DND-41 (cell line): ENCODE data around the gene MBNL2.

Source experiments
- ATAC-seq: fragments of 200-7000 bp; cut with Tn5 transposase; 3 replicates; pipeline ENCODE4 v1.9.1; 2021; ENCODE audit warnings: low read depth; ENCODE audit not compliant: insufficient read depth
- DNase-seq: peaks from one replicate; pipeline ENCODE4 v3.0.0-alpha.2; 2020
- H2AFZ ChIP-seq: 2 replicates; pipeline ENCODE4 v1.6.0; 2012; ENCODE audit warnings: low read depth, low read length
- H3K27ac ChIP-seq: 2 replicates; pipeline ENCODE4 v1.5.1; 2012; ENCODE audit warnings: low read length, inconsistent platforms
- H3K27me3 ChIP-seq: fragments of 200-600 bp; sonication (generic); 2 replicates; pipeline ENCODE4 v1.6.0; 2012; ENCODE audit warnings: low read length, mild to moderate bottlenecking, inconsistent platforms; ENCODE audit not compliant: insufficient read depth, poor library complexity
- H3K36me3 ChIP-seq: 2 replicates; pipeline ENCODE4 v1.5.1; 2012; ENCODE audit warnings: low read length, inconsistent platforms; ENCODE audit not compliant: insufficient read depth
- H3K4me1 ChIP-seq: 2 replicates; pipeline ENCODE4 v1.5.1; 2012; ENCODE audit warnings: mild to moderate bottlenecking, low read length; ENCODE audit not compliant: insufficient read depth
- H3K4me2 ChIP-seq: 2 replicates; pipeline ENCODE4 v1.6.0; 2012; ENCODE audit warnings: mild to moderate bottlenecking, moderate library complexity, low read length, inconsistent platforms; ENCODE audit not compliant: insufficient read depth
- H3K4me3 ChIP-seq, 2 experiments: fragments of 200-600 bp in 1 of 2; shearing (Covaris generic) in 1 of 2; 2 replicates each; pipeline ENCODE4 v1.5.1; 2012 to 2016; ENCODE audit warnings: inconsistent platforms in 2 of 2, low read length in 2 of 2, mild to moderate bottlenecking in 2 of 2, low read depth in 1 of 2, moderate library complexity in 1 of 2
- H3K79me2 ChIP-seq: 2 replicates; pipeline ENCODE4 v1.6.0; 2012; ENCODE audit warnings: low read length, inconsistent platforms; ENCODE audit not compliant: insufficient read depth
- H3K9ac ChIP-seq: 2 replicates; pipeline ENCODE4 v1.6.0; 2012; ENCODE audit warnings: low read depth, mild to moderate bottlenecking, inconsistent platforms, low read length, moderate library complexity
- H3K9me3 ChIP-seq: 2 replicates; pipeline ENCODE4 v1.5.1; 2012; ENCODE audit warnings: low read length, moderate library complexity, mild to moderate bottlenecking, inconsistent platforms; ENCODE audit not compliant: insufficient read depth, severe bottlenecking
- H4K20me1 ChIP-seq: 2 replicates; pipeline ENCODE4 v1.6.0; 2012; ENCODE audit warnings: low read length; ENCODE audit not compliant: insufficient read depth
- EZH2 ChIP-seq: IDR thresholded peaks from 3 replicates; pipeline ENCODE4 v1.6.1; 2012; ENCODE audit warnings: borderline replicate concordance, low read depth, mild to moderate bottlenecking, moderate library complexity, low read length, inconsistent platforms; ENCODE audit not compliant: severe bottlenecking
- TF ChIP-seq, protein P1 (sequence below): IDR thresholded peaks from 2 replicates; pipeline ENCODE4 v1.5.1; 2012; ENCODE audit warnings: borderline replicate concordance, low read length, moderate library complexity, mild to moderate bottlenecking; ENCODE audit not compliant: poor library complexity, severe bottlenecking; ENCODE audit errors: extremely low read depth

MBNL2 gene

DNA sequence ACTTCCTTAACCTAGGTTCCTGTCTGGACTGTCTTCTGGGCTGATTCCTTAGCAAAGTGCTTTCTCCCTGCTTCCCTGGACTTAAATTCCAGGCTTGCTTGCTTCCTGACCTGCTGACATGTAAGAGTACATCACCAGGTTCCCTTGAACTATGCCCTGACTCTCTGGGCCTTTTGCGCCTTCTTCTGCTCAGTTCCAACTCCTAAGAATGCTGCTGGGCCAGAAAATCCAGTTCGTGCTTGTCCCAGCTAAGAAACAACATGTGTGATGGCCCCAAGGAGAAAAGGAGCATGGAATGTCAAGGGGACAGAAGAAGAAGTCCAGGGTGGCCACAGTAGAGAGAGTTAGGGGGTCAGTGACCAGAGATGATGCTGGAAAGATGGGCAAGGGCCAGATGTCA, 42.6 kb upstream of the MBNL2 start:
- Histone ChIP-seq H3K27ac (no peak overlapping the region), H2AFZ (peak overlapping the region; percentile 46; the same call in 1 of the 2 replicates), H3K4me2 (no peak overlapping the region), H3K4me1 (no peaks in the 10 kb centered on the region), H3K36me3 (no peaks in the 10 kb centered on the region), H3K9me3 (no peaks in the 10 kb centered on the region), H3K27me3 (peaks cover 4% of the 10 kb centered on the region), H3K9ac (no peak overlapping the region), H3K4me3 (no peak overlapping the region), H3K79me2 (no peaks in the 10 kb centered on the region), H4K20me1 (no peaks in the 10 kb centered on the region)
- TF ChIP-seq, protein P1, sequence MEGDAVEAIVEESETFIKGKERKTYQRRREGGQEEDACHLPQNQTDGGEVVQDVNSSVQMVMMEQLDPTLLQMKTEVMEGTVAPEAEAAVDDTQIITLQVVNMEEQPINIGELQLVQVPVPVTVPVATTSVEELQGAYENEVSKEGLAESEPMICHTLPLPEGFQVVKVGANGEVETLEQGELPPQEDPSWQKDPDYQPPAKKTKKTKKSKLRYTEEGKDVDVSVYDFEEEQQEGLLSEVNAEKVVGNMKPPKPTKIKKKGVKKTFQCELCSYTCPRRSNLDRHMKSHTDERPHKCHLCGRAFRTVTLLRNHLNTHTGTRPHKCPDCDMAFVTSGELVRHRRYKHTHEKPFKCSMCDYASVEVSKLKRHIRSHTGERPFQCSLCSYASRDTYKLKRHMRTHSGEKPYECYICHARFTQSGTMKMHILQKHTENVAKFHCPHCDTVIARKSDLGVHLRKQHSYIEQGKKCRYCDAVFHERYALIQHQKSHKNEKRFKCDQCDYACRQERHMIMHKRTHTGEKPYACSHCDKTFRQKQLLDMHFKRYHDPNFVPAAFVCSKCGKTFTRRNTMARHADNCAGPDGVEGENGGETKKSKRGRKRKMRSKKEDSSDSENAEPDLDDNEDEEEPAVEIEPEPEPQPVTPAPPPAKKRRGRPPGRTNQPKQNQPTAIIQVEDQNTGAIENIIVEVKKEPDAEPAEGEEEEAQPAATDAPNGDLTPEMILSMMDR = no peak
- no peak for TF ChIP-seq EZH2
- no peak for DNase-seq
- no peak for ATAC-seq

DNA sequence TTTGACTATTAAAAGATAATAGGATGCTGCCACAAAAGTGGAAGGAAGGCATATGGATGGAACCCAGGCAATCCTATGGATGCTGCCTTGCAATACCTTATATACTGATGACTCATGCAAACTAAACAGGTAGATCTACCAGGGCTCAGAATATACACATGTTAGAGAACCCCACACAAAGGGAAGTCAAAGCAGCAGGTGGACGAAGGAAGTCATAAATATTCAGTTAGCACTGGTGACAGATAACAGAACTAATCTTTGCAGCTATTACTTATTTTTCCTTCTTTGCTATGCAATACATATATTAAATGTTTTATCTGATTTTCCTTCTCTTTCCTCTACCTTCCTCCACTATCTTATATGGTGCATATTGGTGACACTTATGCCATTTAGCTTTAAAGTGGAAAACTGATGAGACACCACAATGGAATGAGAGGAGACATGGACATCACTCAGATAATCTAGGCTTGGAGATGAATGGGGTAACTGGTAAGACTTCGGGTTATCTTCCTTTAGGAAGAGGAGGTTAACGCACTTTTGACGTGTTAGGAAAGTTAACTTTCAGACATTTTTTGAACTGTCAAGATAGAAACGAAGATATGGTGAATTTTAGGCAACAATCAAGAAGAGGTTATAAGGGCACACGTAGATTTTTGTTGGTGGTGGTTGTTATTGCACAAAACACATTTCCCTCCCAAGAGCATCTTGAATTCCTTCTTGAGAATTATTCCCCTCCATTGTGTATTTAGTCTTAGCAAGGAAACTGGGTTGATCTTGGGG, 39.8 kb upstream of the MBNL2 start:
- TF ChIP-seq, protein P1 = no peak
- no peak for TF ChIP-seq EZH2
- Histone ChIP-seq H3K4me3 (no peak overlapping the region), H3K27me3 (peaks cover 6% of the 10 kb centered on the region), H3K4me1 (no peaks in the 10 kb centered on the region), H2AFZ (no peak overlapping the region), H4K20me1 (no peaks in the 10 kb centered on the region), H3K79me2 (no peaks in the 10 kb centered on the region), H3K36me3 (no peaks in the 10 kb centered on the region), H3K9ac (no peak overlapping the region), H3K4me2 (no peak overlapping the region), H3K9me3 (no peaks in the 10 kb centered on the region), H3K27ac (no peak overlapping the region)
- DNase-seq (no peak), ATAC-seq (no peak)

DNA sequence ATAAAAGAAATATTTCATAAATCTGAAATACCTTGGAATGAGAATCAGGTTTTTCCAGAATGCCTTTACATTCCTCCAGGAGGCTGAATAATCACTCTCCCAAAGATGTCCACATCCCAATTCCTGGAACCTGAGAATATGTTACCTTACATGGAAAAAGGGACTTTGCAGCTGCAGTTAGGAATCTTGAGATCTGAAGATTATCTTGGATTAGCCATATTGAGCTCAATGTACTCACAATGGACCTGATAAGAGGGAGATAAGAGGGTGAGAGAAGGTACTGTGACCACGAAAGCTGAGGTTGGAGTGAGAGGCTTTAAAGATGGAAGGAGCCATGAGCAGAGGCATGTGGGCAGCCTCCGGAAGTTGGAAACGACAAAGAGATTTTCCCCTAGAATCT, 36.8 kb upstream of the MBNL2 start:
- Histone ChIP-seq H3K79me2 (no peaks in the 10 kb centered on the region), H3K9ac (no peak overlapping the region), H3K4me3 (no peak overlapping the region), H2AFZ (no peak overlapping the region), H3K27ac (no peak overlapping the region), H3K36me3 (no peaks in the 10 kb centered on the region), H3K9me3 (no peaks in the 10 kb centered on the region), H3K4me2 (no peak overlapping the region), H3K27me3 (peaks cover 9% of the 10 kb centered on the region), H3K4me1 (no peaks in the 10 kb centered on the region), H4K20me1 (no peaks in the 10 kb centered on the region)
- DNase-seq = no peak
- TF ChIP-seq, protein P1 = no peak
- TF ChIP-seq EZH2 = no peak
- no peak for ATAC-seq
